WI38 (cell line): Measurements from ENCODE around the gene TENM4.
"Not testable (repeated sequence)": the region's sequence is repeated elsewhere in the genome, so short reads cannot be mapped to it uniquely, and the experiment has no call there.

Experiments
- H3K4me3 ChIP-seq: 2 replicates; pipeline ENCODE4 v1.5.1; 2011; ENCODE audit warnings: low read depth, mild to moderate bottlenecking, control low read depth, low read length
- CTCF ChIP-seq: IDR thresholded peaks from 2 replicates; pipeline ENCODE4 v1.5.1; 2012; ENCODE audit warnings: low read depth, mild to moderate bottlenecking, control low read depth, low read length

The TENM4 gene

DNA sequence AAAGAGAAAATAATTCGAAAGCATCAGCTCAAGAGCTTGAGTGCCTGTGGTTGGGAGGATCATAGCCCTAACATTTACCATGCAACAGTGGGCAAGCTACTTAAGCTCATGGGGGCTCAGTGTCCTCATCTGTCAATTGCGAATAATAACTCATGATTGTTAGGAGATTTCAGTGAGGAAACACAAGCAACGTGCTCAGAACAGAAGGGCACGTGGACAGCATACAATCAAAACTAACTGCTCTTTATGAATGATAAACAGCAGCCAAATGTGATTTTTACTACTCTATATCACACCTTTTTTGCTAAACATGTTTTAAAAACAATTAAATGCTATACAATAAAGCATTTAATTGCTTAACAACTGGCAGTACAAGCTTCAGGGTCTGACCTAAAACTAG, 556.1 kb downstream of the TENM4 start:
- no peak for TF ChIP-seq CTCF
- no peak overlapping the region for H3K4me3 ChIP-seq

- H3K4me3 ChIP-seq: no peak overlapping the region
- TF ChIP-seq CTCF: no peak
Observed at GRCh38 chr11:78883506-78883905, 557.3 kb downstream of the TENM4 start.

DNA sequence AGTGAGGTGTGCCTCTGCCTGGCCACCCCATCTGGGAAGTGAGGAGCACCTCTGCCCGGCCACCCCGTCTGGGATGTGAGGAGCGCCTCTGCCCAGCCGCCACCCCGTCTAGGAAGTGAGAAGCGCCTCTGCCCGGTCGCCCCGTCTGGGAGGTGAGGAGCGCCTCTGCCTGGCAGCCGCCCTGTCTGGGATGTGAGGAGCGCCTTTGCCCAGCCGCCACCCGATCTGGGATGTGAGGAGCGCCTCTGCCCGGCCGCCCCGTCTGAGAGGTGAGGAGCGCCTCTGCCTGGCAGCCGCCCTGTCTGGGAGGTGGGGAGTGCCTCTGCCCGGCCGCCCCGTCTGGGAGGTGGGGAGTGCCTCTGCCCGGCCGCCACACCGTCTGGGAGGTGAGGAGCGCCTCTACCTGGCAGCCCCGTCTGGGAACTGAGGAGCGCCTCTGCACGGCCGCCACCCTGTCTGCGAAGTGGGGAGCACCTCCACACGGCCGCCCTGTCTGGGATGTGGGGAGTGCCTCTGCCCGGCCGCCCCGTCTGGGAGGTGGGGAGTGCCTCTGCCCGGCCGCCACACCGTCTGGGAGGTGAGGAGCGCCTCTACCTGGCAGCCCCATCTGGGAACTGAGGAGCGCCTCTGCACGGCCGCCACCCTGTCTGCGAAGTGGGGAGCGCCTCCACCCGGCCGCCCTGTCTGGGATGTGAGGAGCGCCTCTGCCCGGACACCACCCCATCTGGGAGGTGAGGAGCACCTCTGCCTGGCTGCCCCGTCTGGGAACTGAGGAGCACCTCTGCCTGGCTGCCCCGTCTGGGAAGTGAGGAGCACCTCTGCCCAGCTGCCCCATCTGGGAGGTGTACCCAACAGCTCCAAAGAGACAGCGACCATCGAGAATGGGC, 561.5 kb downstream of the TENM4 start:
- not testable (repeated sequence) for H3K4me3 ChIP-seq

DNA sequence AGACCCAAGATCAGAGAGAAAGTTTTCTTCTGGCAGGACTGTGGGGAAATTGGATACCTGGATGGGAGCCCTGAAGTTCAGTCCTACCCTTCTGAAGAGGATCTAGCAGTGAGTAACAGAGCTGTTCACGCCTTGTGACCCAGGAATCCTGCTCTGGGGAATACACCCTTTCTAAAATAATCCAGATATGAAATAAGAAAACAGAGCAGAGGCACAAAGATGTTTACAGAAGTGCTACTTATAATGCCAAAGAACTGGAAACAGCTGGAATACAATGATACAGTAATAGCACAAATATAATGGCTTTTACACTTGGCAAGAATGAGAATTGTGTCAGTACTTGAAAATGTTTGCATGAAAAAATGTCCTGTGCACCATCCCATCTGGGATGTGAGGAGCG, 562.2 kb downstream of the TENM4 start:
- no peak overlapping the region for H3K4me3 ChIP-seq
- TF ChIP-seq CTCF: no peak

- no peak for TF ChIP-seq CTCF
- no peak overlapping the region for H3K4me3 ChIP-seq
Observed at GRCh38 chr11:78876676-78877075, 564.2 kb downstream of the TENM4 start.

DNA sequence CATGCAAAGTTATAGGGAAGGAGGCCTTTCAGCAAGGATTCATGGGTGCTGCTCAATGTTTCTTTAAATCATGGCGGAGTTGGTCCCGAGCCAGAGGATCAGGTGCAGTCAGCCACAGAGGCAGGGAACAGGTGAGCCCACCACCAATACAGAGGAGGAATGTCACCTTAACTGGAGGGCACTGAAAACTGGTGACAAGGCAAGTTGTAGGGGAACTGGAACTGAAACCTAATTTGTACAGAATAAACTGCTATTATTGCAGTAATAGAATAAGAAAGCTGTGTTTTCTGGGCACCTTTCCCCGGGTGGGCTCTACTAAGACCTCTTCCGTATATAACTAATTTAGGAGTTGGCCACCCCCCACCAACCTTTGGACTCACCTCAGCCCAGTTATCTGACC, 570.2 kb downstream of the TENM4 start:
- H3K4me3 ChIP-seq: no peak overlapping the region
- no peak for TF ChIP-seq CTCF

DNA sequence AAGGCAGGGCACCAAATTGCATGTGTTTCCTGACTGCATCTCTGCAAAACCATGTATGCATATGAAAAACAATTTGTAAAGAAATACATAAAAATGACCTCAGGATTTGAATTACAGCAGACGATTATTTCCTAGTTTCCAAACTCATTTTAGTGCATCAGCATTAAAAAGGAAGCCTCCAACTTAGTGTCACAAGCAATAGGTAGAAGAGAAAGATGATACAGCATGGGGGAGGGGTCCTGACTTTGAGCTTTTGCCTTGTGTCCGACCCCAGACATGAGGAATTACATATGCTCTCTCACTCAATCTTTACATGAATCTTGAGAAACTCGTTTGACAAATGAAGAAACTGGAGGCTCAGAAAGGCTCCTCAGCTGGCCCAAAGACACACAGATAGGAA, 571.5 kb downstream of the TENM4 start:
- TF ChIP-seq CTCF: no peak

DNA sequence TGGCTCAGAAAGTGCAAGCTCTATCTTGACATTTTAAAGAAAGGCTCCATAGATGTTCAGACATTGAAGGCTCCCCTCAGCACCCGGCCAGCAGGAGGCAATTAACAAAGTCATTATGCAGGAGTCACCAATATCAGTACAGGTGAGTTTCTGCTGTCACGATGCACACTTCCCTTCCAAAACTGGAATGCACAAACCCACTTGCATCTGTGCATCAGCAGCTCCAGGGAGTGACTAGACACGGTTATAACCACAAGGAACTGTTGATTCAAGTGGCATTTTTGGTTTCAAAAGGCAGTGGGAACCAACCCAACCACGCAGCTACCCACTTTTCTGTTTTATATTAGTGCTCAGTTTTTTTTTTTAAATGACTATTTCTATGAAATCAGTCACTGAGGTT, 572.3 kb downstream of the TENM4 start:
- H3K4me3 ChIP-seq: no peak overlapping the region
- TF ChIP-seq CTCF: no peak

More for the DNA sequence above, 571.5 kb downstream of the TENM4 start:
- H3K4me3 ChIP-seq: no peak overlapping the region
